OCI-LY7 (cell line): ENCODE results near the gene FBXW8. TPM values are rescaled to one million over a fixed set of nuclear protein-coding genes. Genes with fewer than 3 reads are reported as not detected.

ENCODE experiments used
- BruUV-seq: library from RNA; stranded (reverse); fragments of 400-500 nt; replicated peaks from 2 replicates; lab custom pipeline; 2021; lab: Mats Ljungman, UMichigan
- CTCF ChIA-PET: fragments of 300-600 bp; sonication (Branson Sonifier 250); formaldehyde crosslinking; loops from one replicate; lab custom pipeline; 2022; ENCODE audit warnings: antibody characterized with exemption; ENCODE audit not compliant: unreplicated experiment; lab: Charles Lee
- POLR2A ChIA-PET: fragments of 300-600 bp; sonication (Branson Sonifier 250); formaldehyde crosslinking; loops from one replicate; lab custom pipeline; 2022; ENCODE audit warnings: antibody characterized with exemption; lab: Charles Lee
- DNase-seq: peaks from one replicate; pipeline ENCODE4 v3.0.0-alpha.2; 2015; ENCODE audit warnings: low spot score
- H2AFZ ChIP-seq: fragments of 200-600 bp; sonication (generic), shearing (Covaris generic); 2 replicates; pipeline ENCODE4 v1.6.1; 2014; ENCODE audit warnings: mild to moderate bottlenecking, antibody characterized with exemption, low read length, moderate library complexity
- H3K27ac ChIP-seq: fragments of 200-600 bp; sonication (generic); 2 replicates; pipeline ENCODE4 v1.5.1; 2014; ENCODE audit warnings: mixed run types, low read depth, mild to moderate bottlenecking, moderate library complexity, low read length, inconsistent platforms; ENCODE audit not compliant: poor library complexity, severe bottlenecking
- H3K36me3 ChIP-seq: fragments of 200-600 bp; sonication (generic); 2 replicates; pipeline ENCODE4 v1.6.1; 2014; ENCODE audit warnings: mild to moderate bottlenecking, antibody characterized with exemption, low read length, moderate library complexity, mixed read lengths; ENCODE audit not compliant: insufficient read depth
- H3K4me1 ChIP-seq: fragments of 200-600 bp; sonication (generic); 2 replicates; pipeline ENCODE4 v1.5.1; 2014; ENCODE audit warnings: mild to moderate bottlenecking, low read length; ENCODE audit not compliant: insufficient read depth, poor library complexity, severe bottlenecking
- H3K4me2 ChIP-seq: fragments of 200-600 bp; sonication (generic); 2 replicates; pipeline ENCODE4 v1.6.1; 2014; ENCODE audit warnings: mild to moderate bottlenecking, low read length
- H3K4me3 ChIP-seq: fragments of 200-600 bp; sonication (generic); 2 replicates; pipeline ENCODE4 v1.5.1; 2014; ENCODE audit warnings: mild to moderate bottlenecking, low read depth, low read length; ENCODE audit not compliant: poor library complexity, severe bottlenecking
- H3K79me2 ChIP-seq: fragments of 200-600 bp; sonication (generic); 2 replicates; pipeline ENCODE4 v1.6.1; 2016; ENCODE audit warnings: low read depth, mild to moderate bottlenecking, low read length, moderate library complexity, mixed read lengths; ENCODE audit not compliant: insufficient read depth
- H3K9me2 ChIP-seq: fragments of 200-600 bp; sonication (generic); 2 replicates; pipeline ENCODE4 v1.6.1; 2016; ENCODE audit warnings: mild to moderate bottlenecking, low read length, mixed read lengths; ENCODE audit not compliant: insufficient read depth
- H3K9me3 ChIP-seq: fragments of 200-600 bp; sonication (generic); 2 replicates; pipeline ENCODE4 v1.6.1; 2014; ENCODE audit warnings: mild to moderate bottlenecking, mixed run types, low read length, mixed read lengths
- H4K20me1 ChIP-seq: fragments of 200-600 bp; sonication (generic); 2 replicates; pipeline ENCODE4 v1.6.1; 2014; ENCODE audit warnings: mild to moderate bottlenecking, antibody characterized with exemption, low read length, moderate library complexity, mixed read lengths; ENCODE audit not compliant: insufficient read depth
- CTCF ChIP-seq: fragments of 200-600 bp; sonication (generic); conservative IDR thresholded peaks from 2 replicates; pipeline ENCODE4 v1.5.1; 2014; ENCODE audit warnings: mild to moderate bottlenecking, antibody characterized with exemption, low read length, moderate library complexity, mixed read lengths
- EZH2phosphoT487 ChIP-seq: fragments of 200-600 bp; sonication (generic); IDR thresholded peaks from 2 replicates; pipeline ENCODE4 v1.6.1; 2018; ENCODE audit warnings: low read depth, borderline replicate concordance, mild to moderate bottlenecking, mixed run types, antibody characterized with exemption, low read length, moderate library complexity, mixed read lengths
- intact Hi-C: fragments of 100-400 bp; cut with micrococcal nuclease; formaldehyde crosslinking; loops from one replicate; pipeline ENCODE4 v1.10.0; 2022; ENCODE audit not compliant: unreplicated experiment
- total RNA-seq, 2 experiments: library from RNA; depleted of rRNA in 1 of 2; stranded (reverse); fragments of >200 nt in 1 of 2; shearing (Covaris generic) in 1 of 2; gene quantifications; 2 replicates each; pipeline ENCODE4 v1.2.3, GENCODE V29; 2014 to 2022

Gene FBXW8
- total RNA-seq, 2 experiments from 2014 or later: 29.8 to 34.0 TPM

GRCh38 chr12:117007577-117007976 lies 96.8 kb downstream of the FBXW8 start:
- Histone ChIP-seq H3K9me2 (no peaks in the 10 kb centered on the region), H3K4me2 (no peak overlapping the region), H2AFZ (no peak overlapping the region), H3K9me3 (no peaks in the 10 kb centered on the region), H3K79me2 (no peaks in the 10 kb centered on the region), H3K4me3 (no peak overlapping the region), H3K4me1 (no peaks in the 10 kb centered on the region), H3K27ac (no peak overlapping the region), H3K36me3 (peaks cover 8% of the 10 kb centered on the region; the same call in 1 of the 2 replicates), H4K20me1 (no peaks in the 10 kb centered on the region)
- CTCF ChIA-PET: no interaction called here
- TF ChIP-seq EZH2phosphoT487: no peak
- TF ChIP-seq CTCF: no peak
- intact Hi-C loops: no loop called here
- no TSS peak for BruUV-seq
- no peak for DNase-seq
- POLR2A ChIA-PET: no interaction called here

- Histone ChIP-seq H3K9me3 (no peaks in the 10 kb centered on the region), H3K4me1 (no peaks in the 10 kb centered on the region), H3K4me2 (no peak overlapping the region), H4K20me1 (no peaks in the 10 kb centered on the region), H2AFZ (no peak overlapping the region), H3K36me3 (peaks cover 18% of the 10 kb centered on the region), H3K27ac (no peak overlapping the region), H3K4me3 (no peak overlapping the region), H3K79me2 (no peaks in the 10 kb centered on the region), H3K9me2 (no peaks in the 10 kb centered on the region)
- POLR2A ChIA-PET: interaction anchor here (2.0 kb wide), 1 partner anchor 9 kb away, joined by 6 read pairs; no protein-coding TSS in a partner anchor
- CTCF ChIA-PET: no interaction called here
- TF ChIP-seq EZH2phosphoT487: no peak
- TF ChIP-seq CTCF: no peak
- intact Hi-C loops: no loop called here
- BruUV-seq: no TSS peak
- no peak for DNase-seq
Observed at GRCh38 chr12:117009759-117010158, 99.0 kb downstream of the FBXW8 start.

- no peak for TF ChIP-seq CTCF
- TF ChIP-seq EZH2phosphoT487: no peak
- no TSS peak for BruUV-seq
- CTCF ChIA-PET: no interaction called here
- H4K20me1 ChIP-seq: no peaks in the 10 kb centered on the region
- no peaks in the 10 kb centered on the region for H3K79me2 ChIP-seq
- H3K9me3 ChIP-seq: no peaks in the 10 kb centered on the region
- POLR2A ChIA-PET: interaction anchor here (0.5 to 2.0 kb wide), 3 partner anchors 10 to 218 kb away, joined by 3 to 7 read pairs (median 6); no protein-coding TSS in a partner anchor
- no peak for DNase-seq
- intact Hi-C loops: no loop called here
- no peaks in the 10 kb centered on the region for H3K9me2 ChIP-seq
- H2AFZ ChIP-seq: no peak overlapping the region
- no peak overlapping the region for H3K4me2 ChIP-seq
- no peaks in the 10 kb centered on the region for H3K4me1 ChIP-seq
- H3K4me3 ChIP-seq: no peak overlapping the region
- H3K27ac ChIP-seq: no peak overlapping the region
- H3K36me3 ChIP-seq: peaks cover 21% of the 10 kb centered on the region
Observed at GRCh38 chr12:117010693-117011451, 100.1 kb downstream of the FBXW8 start.
